Spleen (tissue), 11 donors: ENCODE data around the gene NCBP2L. TPM values are rescaled to one million over a fixed set of nuclear protein-coding genes. Genes with fewer than 3 reads are reported as not detected.

ENCODE experiments used
- DNase-seq: peaks from one replicate; pipeline ENCODE4 v3.0.0-alpha.2; 2020
- H3K27ac ChIP-seq, 8 donors: fragments of 200-600 bp; sonication (generic) in 7 of 8; 1 replicate in 4 of 8; 2 replicates in 4 of 8; pipeline versions ENCODE4 v1.5.0 to v1.8.0; 2016 to 2021; ENCODE audit warnings: inconsistent platforms in 4 of 8, mild to moderate bottlenecking in 4 of 8, moderate library complexity in 1 of 8
- H3K27me3 ChIP-seq, 7 donors: fragments of 200-600 bp; sonication (generic) in 6 of 7; replicated peaks in 1 of 7; 1 replicate in 4 of 7; 2 replicates in 3 of 7; pipeline versions ENCODE4 v1.5.0 to v1.8.0; 2016 to 2021; ENCODE audit warnings: inconsistent platforms in 3 of 7, mild to moderate bottlenecking in 1 of 7
- H3K36me3 ChIP-seq, 6 donors: fragments of 200-600 bp; sonication (generic) in 5 of 6; 1 replicate in 4 of 6; 2 replicates in 2 of 6; pipeline versions ENCODE4 v1.5.0 to v1.8.0; 2016 to 2021; ENCODE audit warnings: inconsistent platforms in 2 of 6
- H3K4me1 ChIP-seq, 6 donors: fragments of 200-600 bp; sonication (generic) in 5 of 6; 1 replicate in 3 of 6; 2 replicates in 3 of 6; pipeline versions ENCODE4 v1.5.0 to v1.8.0; 2016 to 2021; ENCODE audit warnings: inconsistent platforms in 3 of 6
- H3K4me3 ChIP-seq, 8 donors: fragments of 200-600 bp; sonication (generic) in 7 of 8; 1 replicate in 4 of 8; 2 replicates in 4 of 8; pipeline versions ENCODE4 v1.5.0 to v1.8.0; 2016 to 2021; ENCODE audit warnings: inconsistent platforms in 4 of 8, mild to moderate bottlenecking in 4 of 8, moderate library complexity in 2 of 8
- H3K9me3 ChIP-seq, 8 donors: fragments of 200-600 bp; sonication (generic) in 7 of 8; 1 replicate in 4 of 8; 2 replicates in 4 of 8; pipeline versions ENCODE4 v1.5.0 to v1.8.0; 2016 to 2021; ENCODE audit warnings: inconsistent platforms in 4 of 8
- CTCF ChIP-seq, 11 experiments: fragments of 200-600 bp in 7 of 11; fragments of 450-650 bp in 4 of 11; sonication (generic) in 4 of 11; IDR thresholded peaks in 8 of 11; conservative IDR thresholded peaks in 3 of 11; 1 replicate in 7 of 11; 2 replicates in 4 of 11; pipeline versions ENCODE4 v1.4.0 to v1.8.0; 2016 to 2021; ENCODE audit warnings: antibody characterized with exemption in 11 of 11, inconsistent platforms in 4 of 11, mild to moderate bottlenecking in 1 of 11
- POLR2A ChIP-seq, 3 donors: fragments of 450-650 bp; IDR thresholded peaks; one replicate each; pipeline ENCODE4 v1.5.1; 2017; ENCODE audit warnings: antibody characterized with exemption in 3 of 3, mild to moderate bottlenecking in 1 of 3
- POLR2AphosphoS5 ChIP-seq, 3 donors: sonication (generic); formaldehyde crosslinking; IDR thresholded peaks; one replicate each; pipeline ENCODE4 v1.5.1; 2017; ENCODE audit warnings: antibody characterized with exemption in 3 of 3
- WGBS, 5 donors: extraction: QIAGEN DNeasy Blood & Tissue Kit in 3 of 5; methylation state at CpG; one replicate each; pipeline versions ENCODE4 v1.1.5 to v1.1.7; 2013 to 2018; 5-methylcytosine and 5-hydroxymethylcytosine counted together
- intact Hi-C: fragments of 100-400 bp; cut with DNase I; formaldehyde crosslinking; loops from one replicate; pipeline ENCODE4 v1.15.0; 2023; ENCODE audit warnings: low total_unique reads
- polyA plus RNA-seq, 3 donors: library from polyadenylated mRNA; stranded (reverse); fragments of 200-250 nt; gene quantifications; one replicate each; pipeline ENCODE4 v1.2.1, GENCODE V29; 2013
- total RNA-seq, 7 donors: library from RNA; depleted of rRNA in 3 of 7; stranded (reverse); fragments of >200 nt in 3 of 7; fragmentation: NEBNext Ultra II Directional in 4 of 7; extraction: Animal tissue kit (Norgen Biotek cat#: 25700) in 4 of 7; gene quantifications; one replicate each; pipeline versions ENCODE4 v1.1.0 to v1.2.1, GENCODE V29; 2016 to 2021
- donor health status: healthy with polysubstance abuse.
- donor health status: DM: no; HTN: no; CAD: no; lungs with moderate emphysema.
- donor health status: DM: no; HTN: no; CAD: no.
- donor health status: Bipolar disorder and iron deficiency.
- donor health status: healthy.
- donor health status: DM: no; HTN: no; CAD: no.
- donor health status: DM: yes; HTN: yes; CAD: no.

NCBP2L gene
- total and polyA plus RNA-seq, 10 donors = 0.03 to 0.06 TPM; not detected in 8

GRCh38 chrX:107773906-107774435 lies 3.6 kb upstream of the NCBP2L start:
- TF ChIP-seq POLR2A (IDR thresholded peaks at IDR 0.05) (no peak), POLR2AphosphoS5 (IDR thresholded peaks at IDR 0.05) (no peak), CTCF (IDR thresholded peaks at IDR 0.05 in 8 of 11, conservative IDR thresholded peaks at IDR 0.05 in 3 of 11) (no peak)
- peaks cover 0 to 32% (median 17%) of the 10 kb centered on the region in 7 donors for H3K27me3 ChIP-seq
- H3K36me3 ChIP-seq = no peaks in the 10 kb centered on the region
- no peak for DNase-seq
- 74 to 94% (median 82%) methylated on average over 9 of the region's 9 CpGs for whole genome bisulfite sequencing, 5 donors
- H3K4me1 ChIP-seq = peaks cover 0 to 30% (median 9%) of the 10 kb centered on the region in 6 donors
- intact Hi-C loops = loop anchor here (5.0 kb wide), 1 partner anchor 102 kb away; no protein-coding TSS in a partner anchor
- H3K9me3 ChIP-seq = no peaks in the 10 kb centered on the region
- no peak overlapping the region for H3K27ac ChIP-seq
- peak overlapping the region in 2 of 8 donors; percentile 51 to 72 for H3K4me3 ChIP-seq

GRCh38 chrX:107775000-107775733 lies 2.4 kb upstream of the NCBP2L start:
- 8 to 38% (median 17%) methylated on average over 8 to 40 of the region's 40 CpGs for WGBS, 5 donors
- Histone ChIP-seq H3K4me3 (peak overlapping the region; percentile 33 to 72 (median 44)), H3K9me3 (no peaks in the 10 kb centered on the region), H3K27ac (peak overlapping the region in 6 of 8 donors; percentile 26 to 82 (median 74)), H3K27me3 (peaks cover 0 to 32% (median 17%) of the 10 kb centered on the region in 7 donors), H3K36me3 (no peaks in the 10 kb centered on the region), H3K4me1 (peaks cover 0 to 30% (median 9%) of the 10 kb centered on the region in 6 donors)
- DNase-seq = no peak
- TF ChIP-seq CTCF (IDR thresholded peaks at IDR 0.05 in 8 of 11, conservative IDR thresholded peaks at IDR 0.05 in 3 of 11) (no peak), POLR2A (IDR thresholded peaks at IDR 0.05) (no peak), POLR2AphosphoS5 (IDR thresholded peaks at IDR 0.05) (no peak)
- intact Hi-C loops = loop anchor here (5.0 kb wide), 2 partner anchors 103 to 118 kb away; no protein-coding TSS in a partner anchor

- intact Hi-C loops = loop anchor here (5.0 kb wide), 1 partner anchor 119 kb away; no protein-coding TSS in a partner anchor
- peaks cover 0 to 30% (median 9%) of the 10 kb centered on the region in 6 donors for H3K4me1 ChIP-seq
- TF ChIP-seq POLR2A (IDR thresholded peaks at IDR 0.05) (no peak), CTCF (IDR thresholded peaks at IDR 0.05 in 8 of 11, conservative IDR thresholded peaks at IDR 0.05 in 3 of 11) (peak in 1 of 11 experiments; percentile 5), POLR2AphosphoS5 (IDR thresholded peaks at IDR 0.05) (peak; percentile 81 to 84 (median 82))
- peak; percentile 87 for DNase-seq
- WGBS, 5 donors = 0 to 37% (median 1%) methylated on average over 6 to 59 of the region's 59 CpGs
- H3K27me3 ChIP-seq = peaks cover 0 to 32% (median 17%) of the 10 kb centered on the region in 7 donors
- H3K9me3 ChIP-seq = no peaks in the 10 kb centered on the region
- peak within 1 kb of the TSS; percentile 33 to 72 (median 44) for H3K4me3 ChIP-seq
- H3K27ac ChIP-seq = peak within 1 kb of the TSS in 6 of 8 donors; percentile 26 to 82 (median 74)
- H3K36me3 ChIP-seq = no peaks in the 10 kb centered on the region
Measured at GRCh38 chrX:107775734-107776511, 1.6 kb upstream of the NCBP2L start, which contains the start of gene TSC22D3. TSC22D3 (minus strand) TSS chrX:107775787; CDS start chrX:107775419, 368 bp downstream.
